ENCODE measurements around the gene MAPK1. TPM values are rescaled to one million over a fixed set of nuclear protein-coding genes. Genes with fewer than 3 reads are reported as not detected.
A peak's percentile ranks its signal among the peaks of the same experiment; 100 is the strongest.

MAPK1 gene
- total RNA-seq, 1 experiment from 2014 or later, result 90.3 TPM

- Histone ChIP-seq H2BK15ac (ENCODE audit: low read depth, low read length) (no peak overlapping the region), H3K14ac (ENCODE audit: insufficient read depth, low read length) (no peak overlapping the region), H2BK12ac (ENCODE audit: insufficient read length, low read depth, low read length) (no peak overlapping the region), H3K27ac (ENCODE audit: insufficient read length, low read depth, low read length) (no peak overlapping the region), H4K8ac (replicated peaks; ENCODE audit: insufficient read length, low read depth, low read length) (no peak overlapping the region), H2BK20ac (ENCODE audit: low read depth, low read length, poor library complexity, severe bottlenecking) (no peak overlapping the region), H2BK120ac (ENCODE audit: low read depth, low read length, poor library complexity, severe bottlenecking) (no peak overlapping the region), H2BK5ac (ENCODE audit: insufficient read length, low read length) (no peak overlapping the region), H3K23ac (ENCODE audit: insufficient read length, low read depth, low read length) (no peak overlapping the region), H3K79me1 (ENCODE audit: insufficient read depth, low read depth, low read length, poor library complexity, severe bottlenecking) (no peaks in the 10 kb centered on the region), H3K4me1 (ENCODE audit: insufficient read depth, low read length) (no peaks in the 10 kb centered on the region), H3K79me2 (ENCODE audit: insufficient read depth, low read length) (no peaks in the 10 kb centered on the region), H4K91ac (ENCODE audit: insufficient read length, low read depth, low read length) (no peak overlapping the region), H3K9me3 (ENCODE audit: control insufficient read depth, low read depth, low read length) (no peaks in the 10 kb centered on the region), H4K20me1 (ENCODE audit: control insufficient read depth, insufficient read depth, insufficient read length) (no peaks in the 10 kb centered on the region), H3K56ac (ENCODE audit: insufficient read length, low read depth, low read length) (no peak overlapping the region), H3K9ac (ENCODE audit: extremely low read depth, insufficient read length, low read length) (no peak overlapping the region), H2AK5ac (ENCODE audit: insufficient read length, low read length) (no peak overlapping the region), H3K18ac (ENCODE audit: insufficient read length, low read depth, low read length) (no peak overlapping the region), H3K4me2 (ENCODE audit: insufficient read depth, insufficient read length, low read length) (no peak overlapping the region), H3K23me2 (ENCODE audit: insufficient read length, low read depth, low read length, poor library complexity, severe bottlenecking) (no peaks in the 10 kb centered on the region), H3K27me3 (ENCODE audit: insufficient read depth, low read length) (no peaks in the 10 kb centered on the region), H3K4ac (ENCODE audit: low read depth, low read length) (no peak overlapping the region), H4K5ac (ENCODE audit: insufficient read length, low read depth, low read length) (no peak overlapping the region), H2AFZ (ENCODE audit: low read length) (no peak overlapping the region), H3T11ph (ENCODE audit: low read length) (no peak overlapping the region)
- Mint-ChIP-seq H3K4me3 (no peak overlapping the region), H3K4me1 (peaks cover 3 to 20% of the 10 kb centered on the region in 2 experiments; a peak in 3 of 4 replicates), H3K36me3 (ENCODE audit: insufficient read depth in 1 of 3, low read depth in 3 of 3) (peaks cover 5 to 16% (median 12%) of the 10 kb centered on the region in 3 experiments; a peak in 5 of 7 replicates), H3K27me3 (ENCODE audit: low read depth) (no peaks in the 10 kb centered on the region; the same call in 1 of the 2 replicates), H3K27ac (peak overlapping the region in 1 of 3 experiments; percentile 58; a peak in 2 of 7 replicates), H3K9me3 (no peaks in the 10 kb centered on the region)
- no peak for DNase-seq
- no CpG with 5 or more reads among the region's 5 CpGs for WGBS (ENCODE audit: extremely low coverage, insufficient read length, low lambda C conversion rate)
- no peak for TF ChIP-seq CTCF (conservative IDR thresholded peaks at IDR 0.05)
Observed at GRCh38 chr22:21755851-21756284, 111.6 kb downstream of the MAPK1 start.

All from H9 (cell line).